ENCODE results near the gene TXNDC2. TPM values are rescaled to one million over a fixed set of nuclear protein-coding genes. Genes with fewer than 3 reads are reported as not detected.

The TXNDC2 gene
- total RNA-seq, 1 experiment from 2014 or later = not detected

DNA sequence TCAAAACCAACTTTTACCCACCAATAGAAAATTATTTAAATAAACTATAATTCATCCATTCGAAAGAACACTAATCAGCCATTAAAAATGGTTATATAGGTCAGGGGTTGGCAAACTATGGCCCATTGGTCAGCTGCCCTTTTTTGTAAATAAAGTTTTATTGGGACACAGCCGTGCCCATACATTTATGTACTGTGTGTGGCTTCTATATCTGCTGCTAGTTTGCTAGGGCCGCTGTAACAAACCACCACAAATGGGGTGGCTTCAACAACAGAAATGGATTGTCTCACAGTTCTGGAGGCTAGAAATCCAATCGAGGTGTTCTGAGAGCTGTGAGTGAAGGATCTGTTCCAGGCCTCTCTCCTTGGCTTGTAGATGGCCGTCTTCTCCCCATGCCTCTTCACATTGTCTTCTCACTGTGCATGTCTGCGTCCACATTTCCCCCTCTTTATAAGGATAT is 7.0 kb upstream of the TXNDC2 start:
- H3K4me3 ChIP-seq (ENCODE audit: low read depth, low read length) = no peak overlapping the region
- BruUV-seq (replicated peaks) = no TSS peak

DNA sequence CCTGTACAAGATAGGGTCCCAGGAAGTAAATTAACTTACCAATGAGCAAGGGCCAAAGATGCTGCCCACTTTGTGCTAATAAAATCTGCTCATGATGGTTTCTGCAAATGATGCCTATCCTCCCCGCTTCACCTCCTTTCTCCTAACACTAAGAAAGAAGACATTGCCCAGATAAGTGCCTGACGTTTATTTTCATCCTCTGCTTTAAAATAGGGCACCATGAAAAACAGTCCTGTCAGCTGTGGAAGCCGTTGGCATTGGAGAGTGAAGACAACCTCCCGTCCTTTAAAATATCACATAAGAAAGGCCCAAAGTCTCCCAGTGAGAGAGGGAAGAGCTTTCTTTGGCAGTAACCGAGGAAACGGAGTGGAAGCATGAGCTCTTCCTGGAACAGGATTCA is 1.7 kb upstream of the TXNDC2 start:
- intact Hi-C loops (cut with micrococcal nuclease; ENCODE audit: unreplicated experiment) = no loop called here
- ChIA-PET POLR2A (no interaction called here), CTCF (no interaction called here)
- Histone ChIP-seq H3K4me1 (peaks cover 6% of the 10 kb centered on the region), H3K27me3 (replicated peaks; ENCODE audit: control insufficient read depth, insufficient read depth, low read length) (no peaks in the 10 kb centered on the region), H3K9me3 (no peaks in the 10 kb centered on the region), H3K4me3 (ENCODE audit: low read depth, low read length) (no peak overlapping the region), H3K36me3 (ENCODE audit: control insufficient read depth, insufficient read depth, low read length) (no peaks in the 10 kb centered on the region)
- Mint-ChIP-seq H3K4me1 (ENCODE audit: low read depth, unreplicated experiment) (no peaks in the 10 kb centered on the region), H3K4me3 (ENCODE audit: unreplicated experiment) (no peak overlapping the region), H3K27ac (ENCODE audit: unreplicated experiment) (no peak overlapping the region), H3K36me3 (ENCODE audit: insufficient read depth, unreplicated experiment) (no peaks in the 10 kb centered on the region), H3K27me3 (ENCODE audit: insufficient read depth, unreplicated experiment) (no peaks in the 10 kb centered on the region), H3K9me3 (ENCODE audit: unreplicated experiment) (peaks cover 10% of the 10 kb centered on the region)
- no TSS peak for BruUV-seq (replicated peaks)
- no peak for DNase-seq
- TF ChIP-seq, protein P1, sequence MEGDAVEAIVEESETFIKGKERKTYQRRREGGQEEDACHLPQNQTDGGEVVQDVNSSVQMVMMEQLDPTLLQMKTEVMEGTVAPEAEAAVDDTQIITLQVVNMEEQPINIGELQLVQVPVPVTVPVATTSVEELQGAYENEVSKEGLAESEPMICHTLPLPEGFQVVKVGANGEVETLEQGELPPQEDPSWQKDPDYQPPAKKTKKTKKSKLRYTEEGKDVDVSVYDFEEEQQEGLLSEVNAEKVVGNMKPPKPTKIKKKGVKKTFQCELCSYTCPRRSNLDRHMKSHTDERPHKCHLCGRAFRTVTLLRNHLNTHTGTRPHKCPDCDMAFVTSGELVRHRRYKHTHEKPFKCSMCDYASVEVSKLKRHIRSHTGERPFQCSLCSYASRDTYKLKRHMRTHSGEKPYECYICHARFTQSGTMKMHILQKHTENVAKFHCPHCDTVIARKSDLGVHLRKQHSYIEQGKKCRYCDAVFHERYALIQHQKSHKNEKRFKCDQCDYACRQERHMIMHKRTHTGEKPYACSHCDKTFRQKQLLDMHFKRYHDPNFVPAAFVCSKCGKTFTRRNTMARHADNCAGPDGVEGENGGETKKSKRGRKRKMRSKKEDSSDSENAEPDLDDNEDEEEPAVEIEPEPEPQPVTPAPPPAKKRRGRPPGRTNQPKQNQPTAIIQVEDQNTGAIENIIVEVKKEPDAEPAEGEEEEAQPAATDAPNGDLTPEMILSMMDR (IDR thresholded peaks at IDR 0.05; ENCODE audit: insufficient read depth in 1 of 2, low read depth in 1 of 2, low read length in 1 of 2, severe bottlenecking in 1 of 2, unreplicated experiment in 1 of 2) = no peak

More for the DNA sequence above, 7.0 kb upstream of the TXNDC2 start:
- DNase-seq = no peak
- H3K36me3 Mint-ChIP-seq (ENCODE audit: insufficient read depth, unreplicated experiment) = peaks cover 8% of the 10 kb centered on the region
- peaks cover 16% of the 10 kb centered on the region for H3K4me1 Mint-ChIP-seq (ENCODE audit: low read depth, unreplicated experiment)
- ChIA-PET POLR2A (no interaction called here), CTCF (no interaction called here)
- no peak overlapping the region for H3K27ac Mint-ChIP-seq (ENCODE audit: unreplicated experiment)
- Histone ChIP-seq H3K4me1 (peaks cover 34% of the 10 kb centered on the region), H3K36me3 (ENCODE audit: control insufficient read depth, insufficient read depth, low read length) (no peaks in the 10 kb centered on the region), H3K9me3 (no peaks in the 10 kb centered on the region), H3K27me3 (replicated peaks; ENCODE audit: control insufficient read depth, insufficient read depth, low read length) (no peaks in the 10 kb centered on the region)
- intact Hi-C loops (cut with micrococcal nuclease; ENCODE audit: unreplicated experiment) = loop anchor here (5.0 kb wide), 1 partner anchor 142 kb away; no protein-coding TSS in a partner anchor
- no peak overlapping the region for H3K4me3 Mint-ChIP-seq (ENCODE audit: unreplicated experiment)
- TF ChIP-seq, protein P1 (IDR thresholded peaks at IDR 0.05; ENCODE audit: insufficient read depth in 1 of 2, low read depth in 1 of 2, low read length in 1 of 2, severe bottlenecking in 1 of 2, unreplicated experiment in 1 of 2) = no peak
- H3K9me3 Mint-ChIP-seq (ENCODE audit: unreplicated experiment) = no peaks in the 10 kb centered on the region
- H3K27me3 Mint-ChIP-seq (ENCODE audit: insufficient read depth, unreplicated experiment) = no peaks in the 10 kb centered on the region

- Mint-ChIP-seq H3K27me3 (ENCODE audit: insufficient read depth, unreplicated experiment) (no peaks in the 10 kb centered on the region), H3K27ac (ENCODE audit: unreplicated experiment) (no peak overlapping the region), H3K9me3 (ENCODE audit: unreplicated experiment) (peaks cover 10% of the 10 kb centered on the region), H3K36me3 (ENCODE audit: insufficient read depth, unreplicated experiment) (no peaks in the 10 kb centered on the region), H3K4me3 (ENCODE audit: unreplicated experiment) (no peak overlapping the region), H3K4me1 (ENCODE audit: low read depth, unreplicated experiment) (no peaks in the 10 kb centered on the region)
- no peak for DNase-seq
- Histone ChIP-seq H3K9me3 (no peaks in the 10 kb centered on the region), H3K27me3 (replicated peaks; ENCODE audit: control insufficient read depth, insufficient read depth, low read length) (no peaks in the 10 kb centered on the region), H3K4me3 (ENCODE audit: low read depth, low read length) (no peak overlapping the region), H3K36me3 (ENCODE audit: control insufficient read depth, insufficient read depth, low read length) (no peaks in the 10 kb centered on the region), H3K4me1 (peaks cover 6% of the 10 kb centered on the region)
- no TSS peak for BruUV-seq (replicated peaks)
- intact Hi-C loops (cut with micrococcal nuclease; ENCODE audit: unreplicated experiment) = no loop called here
- ChIA-PET POLR2A (no interaction called here), CTCF (no interaction called here)
- TF ChIP-seq, protein P1 (IDR thresholded peaks at IDR 0.05; ENCODE audit: insufficient read depth in 1 of 2, low read depth in 1 of 2, low read length in 1 of 2, severe bottlenecking in 1 of 2, unreplicated experiment in 1 of 2) = no peak
Measured at GRCh38 chr18:9884532-9885140, 1.1 kb upstream of the TXNDC2 start.
